ENCODE data around the gene STK32A. TPM values are rescaled to one million over a fixed set of nuclear protein-coding genes. Genes with fewer than 3 reads are reported as not detected.
"Not testable (repeated sequence)": the region's sequence is repeated elsewhere in the genome, so short reads cannot be mapped to it uniquely, and the experiment has no call there.

STK32A gene
- total and polyA plus RNA-seq, 4 donors: 0.03 to 0.17 (median 0.09) TPM

- Histone ChIP-seq H3K27me3 (ENCODE audit: control insufficient read depth in 4 of 4, insufficient read depth in 4 of 4, low read length in 3 of 4) (peaks cover 2 to 19% (median 6%) of the 10 kb centered on the region in 4 donors), H3K9ac (ENCODE audit: low read depth in 1 of 2, low read length in 2 of 2) (no peak overlapping the region), H3K36me3 (ENCODE audit: control insufficient read depth in 4 of 4, insufficient read depth in 3 of 4, low read depth in 1 of 4, low read length in 3 of 4) (no peaks in the 10 kb centered on the region), H3K4me1 (ENCODE audit: control insufficient read depth in 4 of 4, insufficient read depth in 4 of 4, low read length in 3 of 4) (peaks cover 2 to 6% (median 4%) of the 10 kb centered on the region in 4 donors), H3K9me3 (ENCODE audit: control insufficient read depth in 4 of 4, low read length in 3 of 4) (peaks cover 0 to 2% (median 0%) of the 10 kb centered on the region in 4 donors), H3K27ac (ENCODE audit: low read depth in 1 of 2, low read length in 2 of 2) (no peak overlapping the region), H3K4me3 (ENCODE audit: low read depth in 1 of 3, low read length in 3 of 3) (peak overlapping the region in 1 of 3 donors; percentile 28)
- no peak for TF ChIP-seq JUND (IDR thresholded peaks at IDR 0.05)
- no peak for TF ChIP-seq HNF4G (IDR thresholded peaks at IDR 0.05)
- no peak for TF ChIP-seq FOXA1 (IDR thresholded peaks at IDR 0.05)
- no peak for TF ChIP-seq HNF4A (conservative IDR thresholded peaks at IDR 0.05)
- TF ChIP-seq RAD21 (IDR thresholded peaks at IDR 0.05): no peak
- no peak for TF ChIP-seq TAF1 (conservative IDR thresholded peaks at IDR 0.05)
- TF ChIP-seq GABPA (IDR thresholded peaks at IDR 0.05 in 1 of 2, conservative IDR thresholded peaks at IDR 0.05 in 1 of 2): no peak
- TF ChIP-seq ATF3 (IDR thresholded peaks at IDR 0.05): no peak
- TF ChIP-seq YY1 (IDR thresholded peaks at IDR 0.05): no peak
- TF ChIP-seq NR2F2 (IDR thresholded peaks at IDR 0.05): no peak
- WGBS: 3% methylated on average over 32 of the region's 32 CpGs
- no peak for DNase-seq (ENCODE audit: low spot score)
Observed at GRCh38 chr5:147234239-147234824, 494 bp upstream of the STK32A start.

GRCh38 chr5:147240266-147240985 lies 5.6 kb downstream of the STK32A start:
- 89% methylated on average over 4 of the region's 4 CpGs for WGBS

DNA sequence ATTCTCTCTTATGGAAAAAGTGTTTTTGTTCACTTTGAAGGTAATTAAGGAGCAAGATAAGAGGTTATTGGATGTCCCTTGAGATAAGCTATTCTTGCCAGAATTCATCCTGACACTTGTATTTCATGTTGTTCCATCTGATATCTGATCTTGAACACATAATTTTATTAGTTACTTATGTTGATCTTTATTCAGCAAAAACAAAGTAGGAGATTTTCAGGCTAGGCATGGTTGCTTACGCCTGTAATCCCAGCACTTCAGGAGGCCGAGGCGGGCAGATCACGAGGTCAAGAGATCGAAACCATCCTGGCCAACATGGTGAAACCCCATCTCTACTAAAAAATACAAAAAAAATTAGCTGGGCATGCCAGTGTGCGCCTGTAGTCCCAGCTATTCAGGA lies 8.4 kb downstream of the STK32A start:
- H3K27ac ChIP-seq (ENCODE audit: low read depth in 1 of 2, low read length in 2 of 2); H3K4me1 ChIP-seq (ENCODE audit: control insufficient read depth in 4 of 4, insufficient read depth in 4 of 4, low read length in 3 of 4); H3K27me3 ChIP-seq (ENCODE audit: control insufficient read depth in 4 of 4, insufficient read depth in 4 of 4, low read length in 3 of 4); H3K36me3 ChIP-seq (ENCODE audit: control insufficient read depth in 4 of 4, insufficient read depth in 3 of 4, low read depth in 1 of 4, low read length in 3 of 4); H3K9me3 ChIP-seq (ENCODE audit: control insufficient read depth in 4 of 4, low read length in 3 of 4); H3K9ac ChIP-seq (ENCODE audit: low read depth in 1 of 2, low read length in 2 of 2); H3K4me3 ChIP-seq (ENCODE audit: low read depth in 1 of 3, low read length in 3 of 3); DNase-seq (ENCODE audit: low spot score): not testable (repeated sequence)
- WGBS: 88% methylated on average over 6 of the region's 6 CpGs

More at GRCh38 chr5:147240266-147240985, 5.6 kb downstream of the STK32A start:
- no peak for DNase-seq (ENCODE audit: low spot score)
- H3K9me3 ChIP-seq (ENCODE audit: control insufficient read depth in 4 of 4, low read length in 3 of 4): no peaks in the 10 kb centered on the region
- peaks cover 0 to 11% (median 3%) of the 10 kb centered on the region in 4 donors for H3K27me3 ChIP-seq (ENCODE audit: control insufficient read depth in 4 of 4, insufficient read depth in 4 of 4, low read length in 3 of 4)
- no peak overlapping the region for H3K9ac ChIP-seq (ENCODE audit: low read depth in 1 of 2, low read length in 2 of 2)
- TF ChIP-seq SP1 (IDR thresholded peaks at IDR 0.05) (no peak), JUND (IDR thresholded peaks at IDR 0.05) (no peak), GABPA (IDR thresholded peaks at IDR 0.05 in 1 of 2, conservative IDR thresholded peaks at IDR 0.05 in 1 of 2) (no peak), NR2F2 (IDR thresholded peaks at IDR 0.05) (no peak), FOXA1 (IDR thresholded peaks at IDR 0.05) (no peak), YY1 (IDR thresholded peaks at IDR 0.05) (no peak), RXRA (IDR thresholded peaks at IDR 0.05) (no peak), HNF4G (IDR thresholded peaks at IDR 0.05) (no peak)
- no peak overlapping the region for H3K4me3 ChIP-seq (ENCODE audit: low read depth in 1 of 3, low read length in 3 of 3)
- H3K27ac ChIP-seq (ENCODE audit: low read depth in 1 of 2, low read length in 2 of 2): no peak overlapping the region
- H3K36me3 ChIP-seq (ENCODE audit: control insufficient read depth in 4 of 4, insufficient read depth in 3 of 4, low read depth in 1 of 4, low read length in 3 of 4): no peaks in the 10 kb centered on the region
- no peaks in the 10 kb centered on the region for H3K4me1 ChIP-seq (ENCODE audit: control insufficient read depth in 4 of 4, insufficient read depth in 4 of 4, low read length in 3 of 4)

All from liver (tissue), 9 donors.